SIG-M5 (cell line): ENCODE measurements around the gene NLRP8.
"Not testable (repeated sequence)": the region's sequence is repeated elsewhere in the genome, so short reads cannot be mapped to it uniquely, and the experiment has no call there.

Experiments
- DNase-seq: peaks from one replicate; lab custom pipeline; 2025; lab: John Stamatoyannopoulos, UW

Gene NLRP8

DNA sequence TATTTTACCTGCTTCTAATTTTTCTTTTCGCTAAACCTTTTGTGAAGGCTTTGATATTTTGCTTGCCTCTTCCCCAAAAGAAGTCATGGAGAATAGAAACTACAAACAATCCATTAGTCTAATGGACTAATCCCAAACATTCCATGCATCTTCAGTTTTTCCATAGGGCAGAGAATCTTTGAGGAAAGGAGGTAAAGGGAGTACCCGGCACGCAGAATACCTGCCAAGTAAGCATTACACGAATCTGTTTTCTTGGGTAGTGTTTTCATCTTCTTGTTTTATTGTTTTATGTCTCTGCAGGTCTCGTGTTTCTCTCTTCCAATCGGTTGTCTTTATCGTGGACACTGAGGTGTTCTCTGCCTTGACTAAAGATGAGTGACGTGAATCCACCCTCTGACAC lies at the start of gene NLRP8:
NLRP8 (plus strand) TSS at position 301 of the 400 bp plus-strand sequence.
- DNase-seq: no peak

DNA sequence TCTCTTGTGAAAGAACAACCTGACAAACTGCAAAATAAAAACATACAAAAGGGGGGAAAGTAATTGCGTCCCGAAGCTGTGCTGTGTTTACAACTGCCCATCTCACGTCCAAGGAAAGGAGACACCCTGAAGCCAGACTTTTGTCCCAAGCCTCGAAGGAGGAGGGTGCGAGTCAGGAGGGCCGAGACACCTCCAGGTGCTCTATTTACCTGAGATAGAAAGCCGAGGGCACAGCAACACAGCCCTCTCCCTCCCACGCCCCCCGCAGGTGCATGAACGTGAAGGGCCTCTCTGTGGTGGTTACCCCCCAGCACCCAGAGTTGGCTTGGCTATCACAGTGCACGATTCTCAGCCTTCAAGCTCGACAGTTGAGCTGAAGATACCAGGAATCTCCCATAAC lies 48.7 kb upstream of the NLRP8 start:
- DNase-seq: no peak

DNA sequence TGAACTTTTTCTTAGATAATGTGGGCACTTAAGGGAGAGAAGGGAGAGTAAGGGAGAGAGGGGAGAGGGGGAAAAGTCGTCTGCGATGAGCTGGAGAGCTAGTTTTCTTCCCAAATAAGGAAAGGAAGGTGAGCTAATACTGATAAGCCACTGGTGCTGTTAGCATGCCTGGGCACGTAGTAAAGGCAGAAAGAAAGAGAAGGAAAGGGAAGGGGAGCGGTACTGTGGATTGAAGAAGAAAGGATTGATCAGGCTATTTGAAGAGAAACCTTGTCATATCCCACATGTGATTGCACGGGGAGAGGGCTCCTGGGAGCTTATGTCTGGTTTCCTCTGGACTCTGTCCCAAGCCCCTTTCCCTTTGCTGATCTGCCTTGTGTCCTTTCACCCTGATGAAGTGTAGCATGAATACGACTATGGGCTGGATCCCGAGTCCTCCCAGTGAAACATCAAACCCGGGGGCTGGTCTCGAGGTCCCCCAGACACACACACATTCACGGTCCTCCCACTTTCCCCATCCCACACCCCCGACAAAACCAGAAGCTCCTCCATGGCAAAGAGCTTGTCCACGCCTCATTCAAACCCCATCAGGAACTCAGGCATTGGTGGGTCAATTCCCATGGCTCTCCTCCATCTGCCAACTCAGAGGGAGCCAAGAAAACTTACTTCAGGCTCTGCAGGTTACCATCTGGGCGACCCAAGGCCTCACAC lies 46.1 kb upstream of the NLRP8 start:
- no peak for DNase-seq

DNA sequence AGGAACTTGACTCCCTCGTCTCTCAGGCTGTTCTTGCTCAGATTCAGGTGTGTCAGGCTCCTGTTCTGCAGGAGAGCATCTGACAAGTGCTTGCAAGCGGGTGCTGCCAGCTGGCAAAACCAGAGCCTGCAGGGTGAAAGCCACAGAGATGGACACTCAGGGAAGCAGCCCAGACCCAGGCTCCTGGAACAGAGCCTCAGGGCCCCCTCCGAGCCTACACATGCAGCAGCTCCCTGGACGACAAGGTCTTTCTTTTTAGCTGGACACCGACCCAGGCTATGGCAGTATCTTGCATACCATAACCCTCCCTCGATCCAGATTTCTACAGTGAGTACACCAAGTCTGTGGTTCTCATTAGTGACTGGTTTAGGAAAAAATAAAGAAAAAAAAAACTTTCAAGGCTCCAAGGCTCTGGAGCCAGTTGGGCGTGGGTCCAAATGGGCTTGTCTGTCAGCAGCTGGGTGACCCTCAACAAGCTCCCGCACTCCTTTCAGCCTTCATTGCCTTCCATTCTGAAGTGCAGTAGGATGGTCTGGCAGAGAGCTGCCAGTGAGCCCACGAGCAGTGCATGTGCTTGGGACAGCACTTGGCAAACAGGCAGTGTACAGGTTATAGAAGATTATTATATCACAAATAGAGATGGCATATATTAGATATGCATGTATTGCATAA lies 45.4 kb upstream of the NLRP8 start:
- DNase-seq: no peak

DNA sequence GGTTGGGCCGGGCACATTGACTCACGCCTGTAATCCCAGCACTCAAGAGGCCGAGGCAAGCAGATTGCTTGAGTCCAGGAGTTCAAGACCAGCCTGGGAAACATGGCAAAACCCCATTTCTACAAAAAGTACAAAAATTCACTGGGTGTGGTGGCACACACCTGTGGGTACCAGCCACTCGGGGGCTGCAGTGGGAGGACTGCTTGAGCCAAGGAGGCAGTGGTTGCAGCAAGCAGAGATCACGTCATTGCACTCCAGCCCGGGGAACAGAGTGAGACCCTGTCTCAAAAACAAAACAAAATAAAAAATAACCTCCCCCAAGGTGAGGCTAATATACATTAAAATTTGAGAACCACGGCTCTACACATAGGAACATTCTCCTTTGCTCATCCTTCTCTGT lies 40.3 kb upstream of the NLRP8 start:
- no peak for DNase-seq

DNA sequence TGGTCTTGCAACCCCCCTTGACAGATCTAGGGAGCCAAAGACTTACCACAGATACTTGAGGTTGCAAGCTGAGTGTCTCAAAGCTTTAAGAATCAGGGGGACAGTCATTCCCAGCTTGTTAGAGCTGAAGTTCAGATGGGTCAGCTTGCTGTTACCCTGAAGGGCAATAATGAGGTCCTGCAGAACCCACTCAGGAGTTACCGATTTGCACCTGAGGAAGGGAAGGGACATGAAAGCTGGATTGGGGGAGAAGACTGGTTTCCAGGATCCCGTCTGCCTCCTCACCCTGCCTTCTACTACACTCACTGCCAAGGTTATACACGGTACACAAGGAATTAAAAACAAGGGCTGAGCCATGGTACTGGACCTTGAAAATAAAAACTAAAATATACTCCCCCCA lies 39.9 kb upstream of the NLRP8 start:
- no peak for DNase-seq

DNA sequence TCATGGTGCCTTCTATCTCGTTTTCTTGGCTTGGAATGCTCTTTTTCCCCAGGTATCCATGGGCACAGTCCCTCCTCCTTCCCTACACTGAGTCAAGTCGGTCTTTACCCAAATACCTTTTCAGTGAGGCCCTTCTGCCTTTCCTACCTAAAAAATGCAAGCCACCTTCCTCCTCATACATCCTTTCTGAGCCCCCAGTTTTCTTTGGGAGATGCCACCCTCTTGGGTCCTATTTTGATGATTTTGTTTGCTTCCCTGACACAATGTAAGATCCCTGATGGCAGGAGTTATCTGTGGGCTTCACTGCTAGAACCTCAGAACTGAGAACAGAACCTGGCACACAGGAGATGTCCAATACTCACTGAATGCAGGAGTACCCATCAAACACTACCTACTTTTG lies 37.8 kb upstream of the NLRP8 start:
- no peak for DNase-seq

DNA sequence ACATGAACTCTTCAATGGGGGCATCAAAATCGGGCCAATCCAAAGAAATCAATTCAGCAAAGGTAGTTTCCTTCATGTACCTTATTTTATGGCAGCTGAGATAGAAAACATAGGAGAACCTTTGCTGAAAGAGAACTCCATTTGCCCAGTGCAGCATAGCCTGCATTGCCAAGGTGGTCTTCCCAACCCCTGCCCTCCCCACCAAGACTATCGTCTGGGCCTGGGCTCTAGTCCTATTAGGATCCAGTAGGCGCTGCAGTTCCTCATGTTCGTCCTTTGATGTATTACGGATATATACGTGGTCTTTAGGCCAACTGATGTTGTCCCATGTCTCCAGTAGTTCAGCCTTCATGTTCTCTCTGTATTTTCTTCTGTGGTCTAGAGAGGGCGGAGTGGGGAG lies 34.7 kb upstream of the NLRP8 start:
- no peak for DNase-seq

DNA sequence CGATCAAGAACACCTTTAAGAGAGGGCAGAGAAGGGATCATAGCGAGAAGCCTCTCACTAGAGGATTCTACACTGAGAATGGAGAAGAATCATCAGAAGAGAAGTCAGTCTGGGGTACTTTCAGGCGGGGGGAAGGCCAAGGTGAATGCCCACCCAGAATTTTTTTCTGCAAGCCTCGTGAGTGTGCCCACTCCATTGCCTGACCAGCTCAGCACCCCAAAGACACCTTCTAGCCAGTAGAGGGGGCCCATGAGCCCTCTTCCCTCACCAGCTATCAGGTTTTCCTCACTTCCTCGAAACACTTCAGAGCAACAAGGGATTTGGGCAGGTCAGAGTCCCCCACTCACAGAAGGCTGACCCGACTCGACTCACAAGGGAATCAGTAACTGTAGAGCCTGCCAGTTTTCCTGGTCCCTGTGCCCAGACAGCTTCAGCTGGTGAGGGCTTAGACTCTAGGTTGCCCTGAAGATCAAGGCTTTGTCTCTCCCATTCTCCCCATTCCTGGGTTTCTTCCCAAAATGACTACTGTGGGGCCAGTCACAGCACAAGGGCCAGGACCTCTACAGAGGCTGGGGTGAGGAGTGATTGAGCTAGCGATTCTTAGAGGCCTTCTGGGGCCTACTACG lies 33.9 kb upstream of the NLRP8 start:
- DNase-seq: no peak

DNA sequence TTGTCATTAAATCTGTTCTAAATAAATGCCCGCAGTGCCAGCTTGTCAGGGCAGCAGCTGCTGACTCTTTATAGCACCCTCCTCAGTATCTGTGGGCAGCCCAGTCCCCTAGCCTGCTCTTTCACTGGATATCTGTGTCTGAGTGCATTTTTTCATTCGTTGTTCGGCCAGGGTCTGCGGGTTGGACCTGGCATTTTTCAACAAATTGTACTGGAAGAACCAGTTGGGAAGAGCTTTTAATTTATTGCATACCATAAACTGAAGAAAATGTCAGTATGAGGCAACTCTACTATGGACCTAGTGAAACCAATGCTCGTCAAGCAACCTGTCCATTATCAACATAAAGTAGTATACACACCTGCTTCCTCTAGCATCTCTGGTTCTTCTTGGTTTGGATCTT lies 24.1 kb upstream of the NLRP8 start:
- no peak for DNase-seq

DNA sequence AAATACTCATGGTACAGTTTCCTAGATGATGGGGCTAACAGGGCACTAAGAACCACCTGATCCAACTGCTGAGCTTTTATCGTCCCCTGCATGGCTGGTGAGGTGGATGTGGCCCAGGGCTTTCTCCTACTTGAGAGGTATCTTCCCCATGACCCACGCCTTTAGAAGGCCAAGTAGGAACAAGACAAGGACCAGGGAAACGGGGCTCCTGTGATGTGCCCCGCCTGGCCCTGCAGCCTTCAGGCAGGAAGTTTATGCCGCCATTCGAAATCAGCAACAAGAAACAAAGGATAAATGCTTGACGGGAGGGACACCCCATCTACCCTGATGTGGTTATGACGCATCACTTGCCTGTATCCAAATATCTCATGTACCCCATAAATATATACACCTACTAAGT lies 19.6 kb upstream of the NLRP8 start:
- DNase-seq: no peak

DNA sequence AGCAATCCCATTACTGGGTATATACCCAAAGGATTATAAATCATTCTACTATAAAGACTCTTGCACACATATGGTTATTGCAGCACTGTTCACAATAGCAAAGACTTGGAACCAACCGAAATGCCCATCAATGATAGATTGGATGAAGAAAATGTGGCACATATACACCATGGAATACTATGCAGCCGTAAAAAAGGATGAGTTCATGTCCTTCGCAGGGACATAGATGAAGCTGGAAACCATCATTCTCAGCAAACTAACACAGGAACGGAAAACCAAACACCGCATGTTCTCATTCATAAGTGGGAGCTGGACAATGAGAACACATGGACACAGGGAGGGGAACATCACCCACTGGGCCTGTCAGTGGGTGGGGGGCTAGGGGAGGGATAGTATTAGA lies 18.4 kb upstream of the NLRP8 start:
- DNase-seq: not testable (repeated sequence)

DNA sequence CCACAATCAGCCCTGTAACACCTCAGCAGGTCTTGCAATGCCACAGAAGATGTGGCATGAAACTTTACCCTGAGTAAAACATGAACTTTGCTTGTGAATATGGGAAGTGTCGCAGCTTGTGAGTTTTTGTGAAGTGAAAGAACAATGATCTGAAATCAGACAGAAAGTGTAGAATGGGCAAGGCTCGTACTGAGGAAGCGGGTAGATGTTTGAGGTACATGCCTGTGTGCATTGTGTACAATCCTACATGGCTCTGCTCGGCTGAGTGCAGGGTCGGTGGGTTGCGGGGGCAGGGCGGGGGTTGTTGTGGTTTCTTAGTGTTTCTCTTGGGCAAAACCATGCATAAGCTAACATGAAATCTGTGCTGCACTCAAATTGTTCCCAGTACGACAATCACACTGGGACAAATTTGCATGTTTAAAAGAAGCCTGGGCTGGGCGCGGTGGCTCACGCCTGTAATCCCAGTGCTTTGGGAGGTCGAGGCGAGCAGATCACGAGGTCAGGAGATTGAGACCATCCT lies 16.6 kb upstream of the NLRP8 start:
- DNase-seq: no peak

DNA sequence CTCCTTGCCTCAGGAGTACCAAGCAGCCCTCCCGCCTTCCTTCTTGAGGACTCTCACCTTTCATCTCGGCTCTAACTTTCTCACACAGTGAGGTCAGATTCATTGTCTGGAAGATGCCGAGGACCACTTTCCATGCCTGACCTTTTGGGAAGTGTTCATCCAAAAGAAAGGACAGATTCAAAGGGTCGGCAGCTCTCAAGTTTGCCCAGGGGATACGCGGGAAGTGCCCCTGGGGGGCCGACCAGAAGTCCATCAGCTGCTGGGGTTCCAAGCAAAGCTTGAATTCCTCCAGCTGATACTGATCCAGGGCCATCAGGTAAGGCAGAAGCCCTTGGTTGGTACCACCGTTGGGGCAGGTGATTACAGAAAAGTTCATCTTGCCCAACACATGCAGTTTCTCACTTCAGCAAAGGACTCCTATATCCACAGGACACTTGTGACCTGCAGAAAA lies 15.7 kb upstream of the NLRP8 start, which contains the start of gene NLRP13:
NLRP13 (minus strand) TSS at position 401 of the 451 bp plus-strand sequence; CDS start at position 376, 25 bp downstream.
- no peak for DNase-seq

DNA sequence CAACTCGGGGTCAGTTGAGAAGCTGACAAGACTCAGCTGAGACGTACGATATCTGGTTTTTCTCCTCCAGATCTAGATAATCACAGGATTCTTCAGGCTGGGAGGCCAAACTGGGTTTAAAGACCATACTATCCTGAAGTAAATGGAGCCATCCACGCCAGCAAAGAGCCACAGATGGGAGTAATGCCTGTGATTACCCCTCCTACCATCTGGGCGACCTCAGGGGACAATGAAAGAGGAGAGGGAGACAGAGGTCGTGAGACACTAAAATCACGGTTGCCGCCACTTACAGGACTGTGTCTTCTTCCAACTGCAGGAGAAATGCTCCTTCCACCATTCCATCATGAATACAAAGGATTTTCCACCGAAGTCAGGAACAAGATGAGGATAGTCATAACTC lies 12.4 kb upstream of the NLRP8 start:
- no peak for DNase-seq

DNA sequence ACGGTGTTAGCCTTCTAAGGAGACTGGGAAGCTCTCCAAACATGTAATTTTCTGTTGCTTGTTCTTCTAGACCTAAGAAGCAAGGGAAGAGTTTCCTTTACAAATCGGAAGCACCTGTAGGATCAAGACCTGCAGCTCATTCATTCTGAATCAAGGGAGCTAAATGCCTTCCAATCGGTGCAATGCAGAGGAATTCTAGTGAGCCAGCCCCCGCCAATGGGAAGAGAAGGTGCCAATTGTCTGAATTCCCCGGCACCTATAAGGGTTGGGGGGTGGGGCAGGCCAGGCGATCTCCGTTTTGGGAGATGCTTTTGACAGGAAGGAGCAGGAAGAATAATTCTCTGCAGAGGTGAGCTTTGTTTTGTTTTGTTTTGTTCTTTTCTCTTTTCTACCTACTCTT lies 8.4 kb upstream of the NLRP8 start:
- no peak for DNase-seq

DNA sequence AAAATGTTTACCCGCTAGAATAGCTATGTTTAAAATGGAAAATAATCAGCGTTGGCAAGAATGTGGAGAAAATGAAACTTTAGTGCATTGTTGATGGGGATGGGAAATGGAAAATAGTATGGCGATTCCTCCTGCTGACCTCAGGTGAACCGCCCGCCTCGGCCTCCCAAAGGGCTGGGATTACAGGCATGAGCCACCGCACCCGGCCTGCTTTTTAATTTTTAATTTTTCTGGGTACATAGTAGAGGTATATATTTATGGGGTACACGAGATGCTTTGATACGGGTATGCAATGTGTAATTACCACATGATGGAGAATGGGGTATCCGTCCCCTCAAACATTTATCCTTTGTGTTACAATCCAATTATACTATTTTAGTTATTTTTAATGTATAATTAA lies 7.3 kb upstream of the NLRP8 start:
- no peak for DNase-seq

DNA sequence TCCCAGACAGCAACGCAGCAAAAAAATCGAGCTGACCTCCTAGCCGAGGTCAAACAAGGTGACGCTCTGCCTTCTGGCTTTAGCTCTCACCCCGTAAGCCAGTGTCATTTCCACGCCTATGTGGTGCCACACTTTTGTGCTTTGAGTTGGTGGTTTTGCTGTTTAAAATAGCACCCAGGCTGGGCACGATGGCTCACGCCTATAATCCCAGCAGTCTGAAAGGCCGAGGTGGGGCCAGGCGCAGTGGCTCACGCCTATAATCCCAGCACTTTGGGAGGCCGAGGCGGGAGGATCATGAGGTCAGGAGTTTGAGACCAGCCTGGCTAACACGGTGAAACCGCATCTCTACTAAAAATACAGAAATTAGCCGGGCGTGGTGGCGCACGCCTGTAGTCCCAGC lies 2.9 kb downstream of the NLRP8 start:
- not testable (repeated sequence) for DNase-seq

DNA sequence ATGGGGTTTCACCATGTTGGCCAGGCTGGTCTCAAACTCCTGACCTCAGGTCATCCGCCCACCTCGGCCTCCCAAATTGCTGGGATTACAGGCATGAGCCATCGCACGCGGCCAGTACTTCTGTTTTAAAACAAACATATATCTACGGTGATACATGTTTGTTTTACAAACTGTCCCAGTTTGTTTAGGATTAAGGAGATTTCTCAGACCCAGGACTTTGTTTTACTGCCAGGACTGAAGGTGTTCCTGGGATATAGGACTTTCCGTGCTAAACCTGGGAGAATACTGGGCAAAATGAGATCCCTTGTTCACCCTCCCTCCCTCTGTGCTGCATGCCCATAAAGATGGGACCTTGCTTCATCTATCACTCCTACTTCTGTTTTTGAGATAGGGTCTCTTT lies 8.8 kb downstream of the NLRP8 start:
- no peak for DNase-seq

DNA sequence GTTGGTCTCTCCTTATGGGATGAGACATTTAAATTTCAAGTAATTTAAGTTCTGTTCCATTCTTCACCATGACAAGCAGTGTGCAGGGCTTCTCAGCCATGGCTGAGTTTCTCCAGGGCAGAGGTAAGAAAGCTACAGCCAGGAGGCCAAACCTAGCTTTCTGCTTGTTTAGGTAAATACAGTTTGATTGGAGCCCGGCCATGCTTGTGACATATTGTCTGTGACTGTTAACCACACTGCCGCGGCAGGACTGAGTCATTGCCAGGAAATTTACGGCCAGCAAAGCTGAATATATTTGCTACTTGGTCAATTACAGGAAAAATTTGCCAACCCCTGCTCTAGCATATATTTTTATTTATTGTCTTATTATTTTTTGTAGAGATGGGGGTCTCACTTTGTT lies 10.7 kb downstream of the NLRP8 start:
- DNase-seq: no peak

DNA sequence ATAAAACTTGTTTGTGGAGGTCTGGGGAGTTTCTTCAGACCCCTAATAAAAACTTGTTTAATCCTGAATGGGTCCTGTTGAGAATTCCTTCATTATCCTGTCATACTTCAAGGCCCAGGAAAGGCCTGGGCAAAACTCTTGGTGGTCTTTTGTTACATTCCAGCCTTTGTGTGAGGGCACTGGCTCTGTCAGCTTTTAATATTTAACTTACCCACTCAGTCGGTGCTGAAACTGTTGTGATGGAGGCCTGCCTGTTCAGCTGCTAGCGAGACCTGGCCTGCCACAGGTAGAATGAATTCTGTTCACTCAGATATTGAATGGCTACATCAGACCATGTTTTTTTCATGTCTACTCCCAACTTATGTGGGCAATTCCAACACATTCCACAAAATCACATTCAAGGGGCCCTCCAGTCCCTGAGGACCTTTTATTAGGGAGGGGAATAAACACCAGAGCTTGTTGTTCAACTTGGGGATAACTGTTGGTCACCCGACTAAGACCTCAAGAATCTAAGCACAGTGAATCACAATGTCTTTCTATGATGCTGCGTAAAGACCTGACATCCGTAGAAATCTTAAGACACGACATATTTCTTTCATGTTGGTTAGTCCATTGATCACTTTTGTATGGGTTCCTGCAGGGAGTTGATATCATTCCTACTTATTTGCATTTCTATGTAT lies 12.5 kb downstream of the NLRP8 start:
- DNase-seq: no peak

DNA sequence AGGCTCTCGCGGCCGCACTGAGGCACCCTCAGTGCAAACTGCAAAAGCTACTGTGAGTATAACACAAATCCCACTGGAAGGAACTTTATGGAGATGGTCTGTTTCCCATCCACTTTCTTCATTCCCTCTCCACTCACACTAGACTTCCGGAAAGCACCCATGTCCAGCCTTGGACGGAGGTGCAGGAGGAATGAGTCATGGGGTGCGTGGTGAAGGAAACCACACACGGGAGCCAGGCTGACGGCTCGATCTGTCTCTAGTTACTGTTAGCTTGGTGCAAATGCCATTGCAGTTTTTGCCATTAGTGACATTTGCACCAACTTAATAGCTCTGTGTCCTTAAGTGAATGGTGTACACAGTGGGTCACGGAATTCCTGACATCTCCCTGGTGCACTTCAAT lies 14.6 kb downstream of the NLRP8 start:
- DNase-seq: no peak

DNA sequence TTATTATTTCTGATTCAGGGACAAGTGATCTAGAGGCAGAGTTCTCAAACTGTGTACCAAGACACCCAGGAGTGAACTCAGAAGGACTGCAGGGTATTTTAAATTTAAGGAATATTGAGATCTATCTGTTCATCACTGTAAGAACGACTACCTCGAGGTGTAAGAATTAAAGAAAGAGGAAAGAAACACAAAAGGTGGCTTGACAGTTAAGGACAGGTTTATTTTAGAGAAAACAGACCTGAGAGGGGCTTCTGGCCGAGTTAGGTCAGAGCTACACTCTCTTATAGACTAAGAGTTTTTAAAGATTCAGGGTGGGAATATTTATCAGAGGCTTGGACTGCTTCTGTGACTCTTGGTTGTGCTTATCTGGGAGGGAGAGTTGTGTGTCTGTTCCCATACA lies 26.4 kb downstream of the NLRP8 start:
- DNase-seq: no peak
